Osteocyte (in vitro differentiated cells): ENCODE results near the gene BCL2L11. TPM values are rescaled to one million over a fixed set of nuclear protein-coding genes. Genes with fewer than 3 reads are reported as not detected.

Experiments used
- DNase-seq: peaks from one replicate; pipeline ENCODE4 v3.0.0; 2021; ENCODE audit warnings: mixed read lengths; ENCODE audit not compliant: unreplicated experiment; ENCODE audit errors: extremely low spot score
- H3K27ac Mint-ChIP-seq: one replicate; pipeline ENCODE4 v1.8.0; 2021; ENCODE audit warnings: mild to moderate bottlenecking, mixed read lengths; ENCODE audit not compliant: unreplicated experiment
- H3K27me3 Mint-ChIP-seq: one replicate; pipeline ENCODE4 v1.8.0; 2021; ENCODE audit warnings: mixed read lengths; ENCODE audit not compliant: unreplicated experiment
- H3K36me3 Mint-ChIP-seq: one replicate; pipeline ENCODE4 v1.8.0; 2021; ENCODE audit warnings: mixed read lengths; ENCODE audit not compliant: unreplicated experiment
- H3K4me1 Mint-ChIP-seq: one replicate; pipeline ENCODE4 v1.8.0; 2021; ENCODE audit warnings: mixed read lengths; ENCODE audit not compliant: unreplicated experiment
- H3K4me3 Mint-ChIP-seq: one replicate; pipeline ENCODE4 v1.8.0; 2021; ENCODE audit warnings: mild to moderate bottlenecking, moderate library complexity, mixed read lengths; ENCODE audit not compliant: unreplicated experiment
- H3K9me3 Mint-ChIP-seq: one replicate; pipeline ENCODE4 v1.8.0; 2021; ENCODE audit warnings: mixed read lengths; ENCODE audit not compliant: unreplicated experiment
- total RNA-seq: library from RNA; stranded (reverse); gene quantifications from 2 replicates; pipeline ENCODE4 v1.2.1, GENCODE V29; 2021
- TF ChIP-seq, protein P1 (sequence below): fragments of 200-600 bp; sonication (generic); IDR thresholded peaks from 2 replicates; pipeline ENCODE4 v1.5.0; 2021; ENCODE audit warnings: antibody characterized with exemption, mild to moderate bottlenecking, moderate library complexity

Gene BCL2L11
- total RNA-seq, 1 donor from 2014 or later, result 38.9 TPM

DNA sequence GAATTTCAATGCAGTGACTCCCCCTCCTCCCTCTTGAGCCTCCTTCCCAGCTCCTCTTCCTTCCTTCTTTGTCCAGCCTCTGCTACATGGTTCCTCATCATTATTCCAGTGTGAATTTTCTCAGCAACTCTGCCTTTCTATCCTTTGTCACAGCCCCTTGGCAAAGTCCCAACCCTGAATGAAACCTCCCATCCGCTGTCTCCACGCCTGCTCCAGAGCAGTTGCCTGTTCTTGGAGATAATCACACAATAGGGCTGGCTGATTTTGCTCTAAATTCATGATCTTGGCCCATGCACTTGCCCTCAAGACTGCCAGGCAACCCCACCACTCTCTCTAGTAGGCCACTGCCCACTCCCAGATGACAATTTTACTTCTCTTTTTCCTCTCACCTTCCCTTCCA lies 61.4 kb downstream of the BCL2L11 start:
- TF ChIP-seq, protein P1, sequence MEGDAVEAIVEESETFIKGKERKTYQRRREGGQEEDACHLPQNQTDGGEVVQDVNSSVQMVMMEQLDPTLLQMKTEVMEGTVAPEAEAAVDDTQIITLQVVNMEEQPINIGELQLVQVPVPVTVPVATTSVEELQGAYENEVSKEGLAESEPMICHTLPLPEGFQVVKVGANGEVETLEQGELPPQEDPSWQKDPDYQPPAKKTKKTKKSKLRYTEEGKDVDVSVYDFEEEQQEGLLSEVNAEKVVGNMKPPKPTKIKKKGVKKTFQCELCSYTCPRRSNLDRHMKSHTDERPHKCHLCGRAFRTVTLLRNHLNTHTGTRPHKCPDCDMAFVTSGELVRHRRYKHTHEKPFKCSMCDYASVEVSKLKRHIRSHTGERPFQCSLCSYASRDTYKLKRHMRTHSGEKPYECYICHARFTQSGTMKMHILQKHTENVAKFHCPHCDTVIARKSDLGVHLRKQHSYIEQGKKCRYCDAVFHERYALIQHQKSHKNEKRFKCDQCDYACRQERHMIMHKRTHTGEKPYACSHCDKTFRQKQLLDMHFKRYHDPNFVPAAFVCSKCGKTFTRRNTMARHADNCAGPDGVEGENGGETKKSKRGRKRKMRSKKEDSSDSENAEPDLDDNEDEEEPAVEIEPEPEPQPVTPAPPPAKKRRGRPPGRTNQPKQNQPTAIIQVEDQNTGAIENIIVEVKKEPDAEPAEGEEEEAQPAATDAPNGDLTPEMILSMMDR, result no peak
- no peak overlapping the region for H3K27ac Mint-ChIP-seq
- no peak overlapping the region for H3K4me3 Mint-ChIP-seq
- no peaks in the 10 kb centered on the region for H3K27me3 Mint-ChIP-seq
- DNase-seq, result no peak
- H3K36me3 Mint-ChIP-seq, result no peaks in the 10 kb centered on the region
- H3K9me3 Mint-ChIP-seq, result no peaks in the 10 kb centered on the region
- peaks cover 12% of the 10 kb centered on the region for H3K4me1 Mint-ChIP-seq

DNA sequence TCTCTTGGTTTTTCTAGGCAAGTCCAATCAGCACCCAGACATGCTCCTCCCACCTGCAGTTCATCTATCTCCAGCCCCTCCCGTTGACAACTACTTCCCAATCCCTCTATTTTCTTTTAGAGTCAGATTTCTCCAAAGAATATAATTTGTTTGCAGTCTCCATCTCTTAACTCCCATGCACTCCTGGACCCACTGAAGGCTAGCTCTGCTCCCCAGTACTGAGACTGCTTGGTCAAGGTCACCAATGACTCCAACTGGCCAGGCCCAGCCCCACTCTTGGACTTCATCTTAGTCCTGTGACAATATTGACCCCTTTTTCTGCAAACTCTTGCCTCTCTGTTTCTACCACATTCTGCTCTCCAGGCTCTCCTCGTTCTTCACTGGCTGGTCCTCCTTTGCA lies 62.0 kb downstream of the BCL2L11 start:
- TF ChIP-seq, protein P1, result no peak
- Mint-ChIP-seq H3K9me3 (no peaks in the 10 kb centered on the region), H3K4me3 (no peak overlapping the region), H3K27ac (no peak overlapping the region), H3K27me3 (no peaks in the 10 kb centered on the region), H3K4me1 (peaks cover 12% of the 10 kb centered on the region), H3K36me3 (no peaks in the 10 kb centered on the region)
- DNase-seq, result no peak

DNA sequence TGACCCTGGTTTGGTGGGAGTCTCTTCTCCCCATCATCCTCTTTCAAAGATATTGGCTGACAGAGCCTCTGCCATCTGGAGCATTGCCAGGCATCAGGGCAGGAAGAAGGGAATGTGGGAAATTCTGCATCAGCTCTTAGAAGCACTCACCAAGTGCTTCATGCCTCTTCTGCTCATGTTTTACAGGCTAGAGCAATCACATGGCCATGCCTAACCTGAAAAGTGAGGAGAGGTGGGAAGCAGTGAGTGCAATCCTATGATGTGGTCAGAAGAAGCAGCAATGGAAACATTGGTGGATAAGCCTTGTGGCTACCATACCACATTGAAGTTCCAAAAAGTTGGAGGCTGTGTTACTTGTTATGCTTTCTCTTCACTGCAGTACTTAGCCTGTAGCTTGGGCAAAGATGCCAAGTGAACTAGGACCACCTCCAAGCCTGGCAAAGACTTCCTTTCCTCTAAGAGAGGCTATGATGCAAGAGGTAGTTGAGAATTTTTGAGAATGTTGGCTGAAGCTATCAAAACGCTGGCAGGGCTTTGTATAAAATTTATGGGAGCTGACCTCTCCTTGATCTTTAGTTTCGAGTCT lies 64.1 kb downstream of the BCL2L11 start:
- Mint-ChIP-seq H3K4me1 (no peaks in the 10 kb centered on the region), H3K27me3 (no peaks in the 10 kb centered on the region), H3K9me3 (no peaks in the 10 kb centered on the region), H3K36me3 (no peaks in the 10 kb centered on the region), H3K4me3 (no peak overlapping the region), H3K27ac (no peak overlapping the region)
- no peak for DNase-seq
- TF ChIP-seq, protein P1, result no peak

DNA sequence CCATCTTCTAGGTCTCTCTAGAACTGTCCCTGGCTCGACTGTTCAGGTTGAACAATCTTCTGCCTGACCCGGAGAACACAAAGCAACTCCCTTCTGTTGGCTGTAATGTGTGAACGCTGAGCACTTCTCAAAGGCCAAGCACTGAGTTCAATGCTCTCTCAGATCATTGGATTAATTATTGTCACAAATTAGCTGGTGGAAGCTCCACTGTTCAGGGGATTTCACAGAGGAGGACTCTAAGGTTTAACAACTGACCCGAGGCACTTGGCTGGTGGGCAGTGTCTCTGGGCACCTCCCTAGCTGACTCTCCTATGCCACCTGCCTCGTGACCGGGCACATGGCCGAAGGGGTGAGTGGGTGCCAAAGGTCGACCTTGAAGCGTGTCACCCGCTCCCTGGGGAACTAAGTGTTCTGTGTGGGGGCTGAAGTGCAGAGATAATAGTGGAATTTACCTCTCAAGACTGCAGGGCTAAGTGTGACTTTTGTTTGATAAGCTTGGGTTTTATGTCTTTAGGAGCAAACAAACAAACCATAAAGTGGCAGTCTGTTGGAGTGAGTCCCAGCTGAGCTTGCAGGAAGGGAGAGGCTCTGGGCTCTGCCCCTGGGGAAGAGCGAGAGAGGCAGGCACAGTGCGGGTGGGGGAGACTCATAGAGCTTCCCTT lies 64.8 kb downstream of the BCL2L11 start:
- Mint-ChIP-seq H3K36me3 (no peaks in the 10 kb centered on the region), H3K27ac (no peak overlapping the region), H3K9me3 (no peaks in the 10 kb centered on the region), H3K4me3 (no peak overlapping the region), H3K4me1 (no peaks in the 10 kb centered on the region), H3K27me3 (no peaks in the 10 kb centered on the region)
- no peak for DNase-seq
- TF ChIP-seq, protein P1, result no peak

DNA sequence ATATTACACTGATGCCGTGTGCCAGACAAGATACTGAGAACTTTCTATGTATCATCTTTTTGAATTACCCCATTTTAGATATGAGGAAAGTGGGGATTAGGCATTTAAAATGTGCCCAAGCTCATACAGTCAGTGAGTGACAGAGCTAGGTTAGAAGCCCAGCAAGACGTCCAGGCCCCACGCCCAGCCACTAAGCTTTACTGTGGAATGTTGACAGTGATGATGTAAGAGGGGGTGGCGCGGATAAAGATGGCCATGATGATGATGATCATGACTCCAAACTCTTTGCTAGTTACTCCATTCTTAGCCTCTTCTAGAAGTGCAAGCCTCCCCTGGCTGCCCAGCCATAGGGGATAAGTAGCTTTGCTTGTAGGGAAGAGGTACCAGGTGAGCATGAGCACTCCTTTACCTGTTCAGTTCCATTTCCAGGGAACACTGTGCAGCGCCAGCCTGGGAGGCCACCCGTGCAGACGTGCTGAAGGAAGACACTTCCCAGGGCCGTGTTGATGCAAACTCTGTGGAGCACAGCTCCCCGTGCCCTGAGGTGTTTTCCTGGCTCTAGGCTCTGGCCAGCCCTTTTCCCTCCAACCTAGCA lies 65.5 kb downstream of the BCL2L11 start:
- TF ChIP-seq, protein P1, result no peak
- H3K9me3 Mint-ChIP-seq, result no peaks in the 10 kb centered on the region
- no peak overlapping the region for H3K4me3 Mint-ChIP-seq
- no peaks in the 10 kb centered on the region for H3K4me1 Mint-ChIP-seq
- no peak overlapping the region for H3K27ac Mint-ChIP-seq
- DNase-seq, result no peak
- H3K36me3 Mint-ChIP-seq, result no peaks in the 10 kb centered on the region
- no peaks in the 10 kb centered on the region for H3K27me3 Mint-ChIP-seq
